RWPE1 (cell line): ENCODE results near the gene RECQL5.
A peak's percentile ranks its signal among the peaks of the same experiment; 100 is the strongest.

Experiments used
- CTCF ChIA-PET: fragments of 350-600 bp; sonication (Branson Sonifier 250); formaldehyde crosslinking; extraction: SDS; loops from one replicate; lab custom pipeline; 2021; lab: Yijun Ruan, JAX
- POLR2A ChIA-PET: fragments of 400-600 bp; formaldehyde crosslinking; extraction: SDS; loops from one replicate; lab custom pipeline; 2020; ENCODE audit warnings: antibody characterized with exemption; ENCODE audit not compliant: low non-redundant PET; lab: Yijun Ruan, JAX
- DNase-seq: peaks from one replicate; pipeline ENCODE4 v3.0.0; 2012; ENCODE audit warnings: low spot score
- H3K27ac ChIP-seq: fragments of 450-650 bp; 2 replicates; pipeline ENCODE4 v1.5.1; 2017
- TF ChIP-seq, protein P1 (sequence below): fragments of 450-650 bp; conservative IDR thresholded peaks from 2 replicates; pipeline ENCODE4 v1.5.1; 2017; ENCODE audit warnings: low read depth, mild to moderate bottlenecking

The RECQL5 gene

GRCh38 chr17:75666959-75667790 is at the start of gene RECQL5, which contains the start of gene SAP30BP:
Gene RECQL5, minus strand, starts transcription at chr17:75667154. Its CDS starts 597 bp downstream, at chr17:75666557.
Gene SAP30BP, plus strand, starts transcription at chr17:75667338. Its CDS starts 35 bp downstream, at chr17:75667373.
- peak within 1 kb of the TSS; percentile 75 for H3K27ac ChIP-seq
- ChIA-PET CTCF (interaction anchor here (0.7 to 1.2 kb wide), 4 partner anchors 13 to 42 kb away, joined by 3 to 10 read pairs (median 8); partner anchors contain the start of gene SMIM5), POLR2A (interaction anchor here (0.6 kb wide), 1 partner anchor 9 kb away, joined by 7 read pairs; no protein-coding TSS in a partner anchor)
- DNase-seq: peak; percentile 96
- TF ChIP-seq, protein P1, sequence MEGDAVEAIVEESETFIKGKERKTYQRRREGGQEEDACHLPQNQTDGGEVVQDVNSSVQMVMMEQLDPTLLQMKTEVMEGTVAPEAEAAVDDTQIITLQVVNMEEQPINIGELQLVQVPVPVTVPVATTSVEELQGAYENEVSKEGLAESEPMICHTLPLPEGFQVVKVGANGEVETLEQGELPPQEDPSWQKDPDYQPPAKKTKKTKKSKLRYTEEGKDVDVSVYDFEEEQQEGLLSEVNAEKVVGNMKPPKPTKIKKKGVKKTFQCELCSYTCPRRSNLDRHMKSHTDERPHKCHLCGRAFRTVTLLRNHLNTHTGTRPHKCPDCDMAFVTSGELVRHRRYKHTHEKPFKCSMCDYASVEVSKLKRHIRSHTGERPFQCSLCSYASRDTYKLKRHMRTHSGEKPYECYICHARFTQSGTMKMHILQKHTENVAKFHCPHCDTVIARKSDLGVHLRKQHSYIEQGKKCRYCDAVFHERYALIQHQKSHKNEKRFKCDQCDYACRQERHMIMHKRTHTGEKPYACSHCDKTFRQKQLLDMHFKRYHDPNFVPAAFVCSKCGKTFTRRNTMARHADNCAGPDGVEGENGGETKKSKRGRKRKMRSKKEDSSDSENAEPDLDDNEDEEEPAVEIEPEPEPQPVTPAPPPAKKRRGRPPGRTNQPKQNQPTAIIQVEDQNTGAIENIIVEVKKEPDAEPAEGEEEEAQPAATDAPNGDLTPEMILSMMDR: no peak

GRCh38 chr17:75712446-75712845 is 45.5 kb upstream of the RECQL5 start:
- TF ChIP-seq, protein P1: no peak
- ChIA-PET CTCF (interaction anchor here (0.6 kb wide), 1 partner anchor 220 kb away, joined by 3 read pairs; no protein-coding TSS in a partner anchor), POLR2A (interaction anchor here (0.6 kb wide), 1 partner anchor 304 kb away, joined by 7 read pairs; no protein-coding TSS in a partner anchor)
- no peak for DNase-seq
- H3K27ac ChIP-seq: no peak overlapping the region

DNA sequence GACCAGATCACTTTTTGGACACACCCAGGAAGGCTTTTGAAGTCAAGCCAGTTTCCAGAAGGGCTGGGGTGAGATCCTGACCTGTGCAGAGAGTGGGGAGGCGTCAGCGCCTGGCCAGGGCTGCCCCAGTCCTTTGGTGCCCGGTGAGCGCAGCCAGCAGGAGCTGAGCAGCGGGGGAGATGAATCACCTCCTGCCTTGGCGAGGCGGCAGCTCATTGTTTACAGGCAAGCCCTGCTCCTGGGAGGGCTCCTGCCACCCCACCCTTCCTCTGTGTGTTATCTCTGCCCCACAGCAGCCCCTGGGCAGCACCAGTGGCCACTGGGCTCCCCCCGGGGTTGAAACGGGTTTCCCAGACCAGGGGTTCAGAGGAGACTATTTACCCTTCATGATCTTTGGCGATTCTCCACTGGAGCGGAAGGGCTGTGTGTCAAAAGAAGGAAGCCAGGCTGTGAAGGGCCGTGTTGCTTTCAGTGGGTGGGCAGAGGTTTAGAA is 40.2 kb upstream of the RECQL5 start:
- TF ChIP-seq, protein P1: no peak
- peak; percentile 72 for DNase-seq
- ChIA-PET POLR2A (interaction anchor here (0.5 to 1.0 kb wide), 3 partner anchors 12 to 191 kb away, joined by 3 to 10 read pairs (median 4); partner anchors contain the start of gene ITGB4), CTCF (interaction anchor here (0.7 kb wide), 1 partner anchor 32 kb away, joined by 4 read pairs; no protein-coding TSS in a partner anchor)
- H3K27ac ChIP-seq: peak overlapping the region; percentile 100

DNA sequence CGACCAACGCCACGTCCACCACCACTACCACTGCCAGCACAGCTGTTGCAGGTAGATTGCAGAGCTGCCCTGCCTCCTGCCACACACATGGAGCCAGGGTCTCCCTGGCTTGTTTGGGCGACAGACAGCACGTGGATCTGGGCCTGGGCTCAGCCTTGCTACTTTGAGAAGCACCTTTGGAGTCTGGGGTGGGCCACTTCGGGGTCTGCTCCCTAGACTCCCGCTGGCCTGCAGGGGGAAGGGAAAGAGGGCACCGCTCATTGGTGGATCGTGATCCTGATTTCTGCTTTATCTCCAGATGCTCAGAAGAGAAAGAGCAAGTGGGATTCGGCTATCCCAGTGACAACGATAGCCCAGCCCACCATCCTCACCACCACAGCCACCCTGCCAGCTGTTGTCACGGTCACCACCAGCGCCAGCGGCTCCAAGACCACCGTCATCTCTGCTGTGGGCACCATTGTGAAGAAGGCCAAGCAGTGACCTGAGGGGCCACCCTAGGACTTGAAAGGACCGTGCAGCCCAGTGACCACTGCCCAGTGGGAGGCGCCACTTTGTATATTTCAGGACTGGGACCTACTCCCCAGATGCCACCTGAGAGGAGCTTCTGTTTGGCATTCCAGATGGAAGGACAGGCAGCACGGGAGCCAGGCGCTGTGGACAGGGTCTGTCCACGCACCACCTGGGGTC is 39.2 kb upstream of the RECQL5 start:
- ChIA-PET CTCF (interaction anchor here (0.6 kb wide), 1 partner anchor 252 kb away, joined by 3 read pairs; no protein-coding TSS in a partner anchor), POLR2A (no interaction called here)
- TF ChIP-seq, protein P1: no peak
- no peak for DNase-seq
- peak overlapping the region; percentile 100 for H3K27ac ChIP-seq

DNA sequence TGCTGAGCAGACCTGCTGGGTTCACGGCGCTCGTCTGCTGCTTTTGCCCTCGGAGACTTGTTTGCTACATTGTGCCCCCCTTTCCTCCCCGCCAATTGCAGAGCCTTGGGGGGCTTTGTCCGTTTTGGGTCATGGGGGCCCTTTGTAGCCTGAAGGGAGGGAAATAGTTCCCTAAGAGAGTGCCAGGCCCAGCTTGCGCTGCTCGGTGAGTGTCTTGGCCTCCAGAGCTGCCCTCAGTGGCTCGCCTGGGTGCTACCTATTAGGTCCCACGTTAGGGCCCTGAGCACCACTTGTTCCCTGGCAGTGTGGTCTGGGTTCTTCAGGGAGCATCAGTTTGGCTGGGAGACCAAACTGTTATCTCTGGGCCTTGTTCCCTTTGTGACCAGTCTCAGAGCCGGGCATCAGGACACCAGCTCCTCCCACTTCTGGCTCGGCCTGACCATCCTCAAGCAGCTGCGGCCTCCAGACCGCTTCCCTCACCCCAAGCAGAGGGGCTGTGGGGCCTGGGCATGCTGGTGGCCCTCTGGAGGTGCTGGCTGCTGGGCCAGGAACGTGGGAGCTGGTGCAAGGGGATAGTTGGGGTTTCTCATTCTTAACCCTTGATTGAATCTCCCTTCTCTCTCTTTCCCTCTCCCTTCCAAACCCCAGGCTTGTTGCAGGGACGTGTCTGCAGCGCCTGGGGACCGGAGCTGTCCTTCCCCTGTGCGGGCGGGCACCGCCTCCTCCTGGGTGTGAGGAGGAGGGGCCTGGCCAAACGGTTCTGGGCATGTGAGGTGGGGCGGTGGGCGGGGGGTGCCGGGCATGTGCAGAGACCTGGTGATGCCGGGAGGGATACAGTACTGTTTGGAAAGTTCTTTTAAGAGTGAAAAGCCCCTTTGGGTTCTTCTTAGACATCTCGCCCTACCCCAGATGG is 38.3 kb upstream of the RECQL5 start:
- POLR2A ChIA-PET: no interaction called here
- CTCF ChIA-PET: no interaction called here
- no peak for DNase-seq
- peak overlapping the region; percentile 100 for H3K27ac ChIP-seq
- TF ChIP-seq, protein P1: no peak
